Renal pelvis (tissue), 4 donors: ENCODE measurements around the gene GTPBP4. TPM values are rescaled to one million over a fixed set of nuclear protein-coding genes. Genes with fewer than 3 reads are reported as not detected.

ENCODE experiments used
- DNase-seq: peaks from one replicate; pipeline ENCODE4 v3.0.0-alpha.2; 2013
- polyA plus RNA-seq, 3 donors: library from polyadenylated mRNA; unstranded; fragments of 120-200 nt; gene quantifications; one replicate each; pipeline ENCODE4 v1.2.1, GENCODE V29; 2013; ENCODE audit not compliant: insufficient read length in 3 of 3

GTPBP4 gene
- polyA plus RNA-seq, 3 donors: 59.2 to 68.4 (median 62.2) TPM

GRCh38 chr10:963655-964054 lies 24.6 kb upstream of the GTPBP4 start:
- DNase-seq: no peak

- no peak for DNase-seq
Observed at GRCh38 chr10:964321-964987, 23.8 kb upstream of the GTPBP4 start.

GRCh38 chr10:964988-965417 lies 23.2 kb upstream of the GTPBP4 start:
- DNase-seq: no peak

- DNase-seq: no peak
Observed at GRCh38 chr10:966466-967235, 21.6 kb upstream of the GTPBP4 start.

- no peak for DNase-seq
Observed at GRCh38 chr10:968546-969199, 19.6 kb upstream of the GTPBP4 start.

GRCh38 chr10:969473-970150 lies 18.6 kb upstream of the GTPBP4 start:
- DNase-seq: no peak

GRCh38 chr10:970311-971149 lies 17.7 kb upstream of the GTPBP4 start:
- peak; percentile 30 for DNase-seq

GRCh38 chr10:971150-971542 lies 17.1 kb upstream of the GTPBP4 start:
- no peak for DNase-seq

GRCh38 chr10:971613-972012 lies 16.6 kb upstream of the GTPBP4 start:
- no peak for DNase-seq

GRCh38 chr10:972763-973162 lies 15.5 kb upstream of the GTPBP4 start:
- DNase-seq: no peak

- no peak for DNase-seq
Observed at GRCh38 chr10:974038-974784, 14.0 kb upstream of the GTPBP4 start.

- no peak for DNase-seq
Observed at GRCh38 chr10:974785-975074, 13.5 kb upstream of the GTPBP4 start.

- no peak for DNase-seq
Observed at GRCh38 chr10:976316-976715, 11.9 kb upstream of the GTPBP4 start.

GRCh38 chr10:978826-979421 lies 9.3 kb upstream of the GTPBP4 start:
- DNase-seq: no peak

- DNase-seq: no peak
Observed at GRCh38 chr10:980468-981093, 7.7 kb upstream of the GTPBP4 start.

GRCh38 chr10:983401-983800 lies 4.8 kb upstream of the GTPBP4 start:
- DNase-seq: no peak

GRCh38 chr10:983971-984655 lies 4.1 kb upstream of the GTPBP4 start:
- DNase-seq: no peak

- no peak for DNase-seq
Observed at GRCh38 chr10:985361-985760, 2.9 kb upstream of the GTPBP4 start.

GRCh38 chr10:986137-986825 lies 2.0 kb upstream of the GTPBP4 start:
- no peak for DNase-seq
